IPS-18c (cell line): ENCODE data around the gene SMIM38.

Source experiments
- H3K4me3 ChIP-seq: 2 replicates; pipeline ENCODE4 v1.7.0; 2013; ENCODE audit warnings: low read depth, mild to moderate bottlenecking, low read length, moderate library complexity; ENCODE audit not compliant: insufficient read depth
- H3K9me3 ChIP-seq: one replicate; pipeline ENCODE4 v1.6.1; 2013; ENCODE audit warnings: mild to moderate bottlenecking, low read length, moderate library complexity; ENCODE audit not compliant: control insufficient read depth, insufficient read depth

SMIM38 gene

DNA sequence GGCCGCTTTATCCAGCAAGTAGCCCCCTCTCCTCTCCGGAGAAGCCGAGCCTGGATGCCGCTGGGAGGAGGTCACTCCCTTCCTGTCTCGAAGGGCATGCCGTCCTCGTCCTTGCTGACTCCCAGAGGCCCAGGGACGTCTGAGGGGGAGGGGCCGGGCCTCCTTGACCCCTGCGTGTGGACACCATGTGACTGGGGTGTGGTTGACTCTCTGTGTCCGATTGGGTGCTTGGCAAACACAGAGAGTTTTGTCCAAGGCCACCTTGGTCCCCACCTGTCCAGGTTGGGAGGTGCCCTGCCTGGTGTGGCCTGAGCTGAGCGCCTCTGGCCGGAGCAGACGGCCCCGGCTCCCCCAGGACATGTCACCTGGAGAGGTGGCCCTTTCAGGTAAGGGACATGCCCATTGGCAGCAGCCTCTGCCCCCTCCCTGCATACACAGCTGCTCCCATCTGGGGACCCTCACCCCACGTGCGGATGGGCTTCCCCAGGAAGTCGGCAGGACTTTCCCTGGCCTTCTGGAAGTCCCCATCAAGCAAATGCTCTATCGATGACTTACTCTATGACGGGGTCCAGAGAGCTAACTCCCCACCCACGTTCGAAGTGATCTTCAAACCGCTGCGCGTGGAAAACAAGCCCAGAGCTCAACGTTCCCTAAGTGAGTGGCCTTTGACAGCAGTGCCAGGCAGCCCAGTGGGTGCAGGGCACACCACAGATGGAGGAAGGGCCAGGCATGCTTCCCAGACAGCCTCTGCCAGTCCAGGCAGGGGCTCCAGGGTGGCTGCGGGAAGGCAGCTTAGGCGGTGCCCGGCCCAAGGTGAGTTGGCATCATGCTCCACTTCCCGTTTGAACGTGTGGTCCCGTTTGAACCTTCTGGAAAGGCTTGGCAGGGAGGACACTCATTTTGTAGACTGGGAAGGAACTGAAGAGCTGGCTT lies at the start of gene SMIM38:
SMIM38 (plus strand) TSS at position 634 of the 933 bp plus-strand sequence. CDS start 1,912 bp downstream, outside the sequence.
- Histone ChIP-seq H3K4me3 (no peak within 1 kb of the TSS), H3K9me3 (no peaks in the 10 kb centered on the region)

DNA sequence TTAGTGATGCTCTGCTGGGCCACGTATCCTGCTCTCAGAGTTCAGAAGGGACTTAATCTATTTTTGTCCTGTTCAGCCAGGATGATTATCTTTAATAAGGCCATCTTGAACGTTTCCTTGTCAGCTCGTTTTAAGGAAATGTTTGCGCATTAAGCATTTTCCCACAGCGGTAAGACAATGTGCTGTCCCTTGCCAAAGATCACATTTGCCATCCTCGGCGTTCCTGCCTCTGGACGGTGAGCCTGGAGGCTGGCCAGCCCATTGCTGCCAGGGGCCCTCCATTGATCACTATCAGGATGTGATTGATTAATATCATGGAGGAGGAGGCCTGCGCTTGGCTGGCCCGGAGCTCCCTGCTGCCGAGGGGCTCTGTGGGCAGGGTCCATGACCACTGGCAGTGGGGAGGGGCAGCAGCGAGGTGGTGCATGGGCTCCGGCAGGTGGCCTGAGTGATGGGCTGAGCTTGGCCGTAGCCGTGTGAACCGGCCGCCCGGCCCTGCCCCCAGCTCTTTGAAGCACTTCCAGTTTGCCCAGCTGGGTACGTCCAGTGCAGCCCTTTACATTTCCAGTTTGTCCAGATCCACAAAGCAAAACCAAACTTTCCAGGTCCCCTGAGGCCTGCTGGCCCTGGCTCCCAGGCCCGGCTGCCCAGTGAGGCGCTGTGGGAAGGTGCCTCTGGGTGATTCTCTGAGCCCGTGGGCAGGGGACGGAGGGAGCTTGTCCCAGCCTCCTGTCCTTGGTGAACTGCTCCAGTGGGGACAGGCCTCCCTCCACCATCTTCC lies 49.5 kb upstream of the SMIM38 start:
- H3K4me3 ChIP-seq = no peak overlapping the region
- H3K9me3 ChIP-seq = peaks cover 2% of the 10 kb centered on the region

DNA sequence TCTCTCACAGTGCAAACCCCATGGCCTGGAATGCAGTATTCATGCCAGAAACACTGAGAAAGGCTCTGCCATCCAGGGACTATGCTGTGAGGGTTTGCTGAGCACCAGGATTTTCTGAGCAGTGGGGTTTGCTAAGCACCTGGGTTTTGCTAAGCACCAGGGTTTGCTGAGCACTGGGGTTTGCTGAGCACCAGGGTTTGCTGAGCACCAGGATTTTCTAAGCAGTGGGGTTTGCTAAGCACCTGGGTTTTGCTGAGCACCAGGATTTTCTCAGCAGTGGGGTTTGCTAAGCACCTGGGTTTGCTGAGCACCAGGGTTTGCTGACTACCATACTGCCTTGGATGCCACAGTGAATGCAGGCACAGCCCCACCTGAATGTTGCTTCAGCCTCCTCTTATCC lies 48.3 kb upstream of the SMIM38 start:
- peaks cover 2% of the 10 kb centered on the region for H3K9me3 ChIP-seq
- no peak overlapping the region for H3K4me3 ChIP-seq

DNA sequence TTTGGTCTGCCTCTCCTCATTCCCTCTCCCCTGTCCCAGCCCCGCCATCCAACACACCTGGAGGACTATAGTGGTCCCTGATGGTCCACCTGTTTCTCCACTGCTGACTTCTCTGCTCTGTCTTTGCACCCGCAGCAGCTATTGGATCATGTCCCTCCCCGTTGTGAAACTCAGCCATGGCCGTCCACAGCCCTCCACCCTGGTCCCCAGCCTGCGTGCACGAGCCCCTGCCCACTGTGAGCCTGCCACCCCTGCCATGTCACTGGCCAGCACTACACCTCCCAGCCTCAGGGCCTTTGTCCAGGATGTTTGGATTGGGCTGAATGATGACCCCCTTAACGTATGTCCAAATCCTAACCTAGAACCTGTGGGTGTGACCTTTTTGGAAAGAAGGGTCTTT lies 47.7 kb upstream of the SMIM38 start:
- no peak overlapping the region for H3K4me3 ChIP-seq

DNA sequence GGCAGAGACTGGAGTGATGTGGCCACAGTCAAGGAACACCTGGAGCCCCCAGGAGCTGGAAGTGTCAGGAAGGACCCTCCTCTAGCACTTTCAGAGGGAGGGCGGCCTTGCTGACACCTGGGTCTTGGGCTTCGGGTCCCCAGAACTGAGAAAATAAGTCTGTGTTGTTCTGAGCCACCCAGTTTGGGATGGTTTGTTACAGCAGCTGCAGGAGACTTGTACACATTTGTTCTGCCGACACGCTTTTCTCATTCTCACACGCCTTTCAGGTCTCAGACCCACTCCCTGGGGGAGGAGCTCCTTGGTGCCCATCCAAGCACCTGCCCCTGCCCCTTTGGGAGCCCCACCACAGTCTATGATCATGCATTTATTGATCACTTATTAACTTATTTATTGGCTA lies 47.2 kb upstream of the SMIM38 start:
- Histone ChIP-seq H3K4me3 (no peak overlapping the region), H3K9me3 (peaks cover 2% of the 10 kb centered on the region)

More for the DNA sequence above, 47.7 kb upstream of the SMIM38 start:
- peaks cover 2% of the 10 kb centered on the region for H3K9me3 ChIP-seq

DNA sequence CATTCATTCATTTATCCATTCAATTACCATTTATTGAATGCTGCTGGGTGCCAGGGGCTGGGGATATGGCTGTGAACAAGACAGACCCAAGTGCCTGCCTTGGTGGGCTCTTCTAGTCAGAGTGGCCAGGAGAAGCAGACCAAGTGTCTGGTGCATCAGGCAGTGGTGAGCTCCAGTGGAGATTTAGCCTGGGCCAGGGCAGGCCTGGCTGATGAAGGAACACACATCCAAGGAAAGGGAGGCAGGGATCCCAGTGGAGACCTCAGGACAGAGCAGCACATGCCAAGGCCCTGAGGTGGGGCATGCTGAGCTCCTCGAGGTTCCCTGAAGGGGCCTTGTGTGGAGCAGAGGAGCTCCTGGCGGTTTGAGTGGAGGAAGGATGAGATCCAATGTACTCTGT lies 46.6 kb upstream of the SMIM38 start:
- peaks cover 2% of the 10 kb centered on the region for H3K9me3 ChIP-seq
- no peak overlapping the region for H3K4me3 ChIP-seq

DNA sequence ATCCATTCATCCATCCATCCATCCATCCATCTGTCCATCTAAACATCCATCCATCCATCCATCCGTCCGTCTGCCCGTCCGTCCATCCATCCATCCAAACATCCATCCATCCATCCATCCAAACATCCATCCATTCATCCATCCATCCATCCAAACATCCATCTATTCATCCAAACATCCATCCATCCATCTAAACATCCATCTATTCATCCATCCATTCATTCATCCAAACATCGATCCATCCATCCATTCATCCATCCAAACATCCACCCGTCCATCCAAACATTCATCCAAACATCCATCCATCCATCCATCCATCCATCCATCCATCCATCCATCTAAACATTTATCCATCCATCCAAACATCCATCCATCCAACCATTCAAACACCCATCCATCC lies 45.3 kb upstream of the SMIM38 start:
- H3K9me3 ChIP-seq = peaks cover 2% of the 10 kb centered on the region
- H3K4me3 ChIP-seq = no peak overlapping the region

DNA sequence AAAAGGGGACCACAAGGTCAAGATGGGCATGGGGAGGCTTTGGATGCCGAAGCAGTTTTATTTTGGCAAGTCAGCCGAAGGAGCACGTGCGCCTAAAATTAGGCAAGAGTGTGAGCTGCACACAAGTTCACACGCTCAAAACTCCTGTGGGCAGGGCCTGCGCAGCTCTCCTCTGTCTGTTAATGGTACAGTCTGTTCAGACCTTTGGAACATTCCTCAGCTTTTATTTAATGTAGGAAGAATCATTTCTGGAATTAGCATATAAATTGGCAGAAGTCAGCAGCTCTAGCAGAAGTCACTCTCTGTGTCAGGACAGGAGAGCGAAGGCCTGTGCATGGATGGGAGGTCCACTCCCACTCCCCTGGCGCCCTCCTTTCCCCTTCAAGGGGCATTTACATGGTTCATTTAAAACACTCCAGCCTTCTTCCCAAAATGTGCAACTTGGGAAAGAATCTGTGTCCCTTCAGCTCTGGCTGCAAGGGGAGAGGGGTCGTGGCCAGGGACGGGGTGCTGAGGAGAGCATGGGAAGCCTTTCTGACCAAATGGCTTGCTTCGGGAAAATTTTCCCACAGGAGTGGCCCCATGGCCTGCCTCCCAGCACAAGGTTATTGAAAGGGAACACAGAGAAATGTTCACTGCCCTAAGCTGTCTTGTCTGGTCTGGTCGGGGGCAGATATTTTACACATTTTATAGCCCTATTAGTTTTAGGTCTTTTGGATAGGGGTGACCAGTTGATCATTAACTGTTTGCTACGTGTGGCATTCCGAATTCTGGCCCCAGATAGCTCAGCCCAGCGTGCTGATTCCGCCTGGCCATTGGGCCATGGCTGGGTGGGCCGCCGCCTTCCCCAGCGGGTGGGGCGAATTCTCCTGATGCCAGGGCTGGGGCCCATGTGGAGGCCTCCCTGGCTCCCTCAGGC lies 43.9 kb upstream of the SMIM38 start:
- Histone ChIP-seq H3K9me3 (peaks cover 2% of the 10 kb centered on the region), H3K4me3 (no peak overlapping the region)

DNA sequence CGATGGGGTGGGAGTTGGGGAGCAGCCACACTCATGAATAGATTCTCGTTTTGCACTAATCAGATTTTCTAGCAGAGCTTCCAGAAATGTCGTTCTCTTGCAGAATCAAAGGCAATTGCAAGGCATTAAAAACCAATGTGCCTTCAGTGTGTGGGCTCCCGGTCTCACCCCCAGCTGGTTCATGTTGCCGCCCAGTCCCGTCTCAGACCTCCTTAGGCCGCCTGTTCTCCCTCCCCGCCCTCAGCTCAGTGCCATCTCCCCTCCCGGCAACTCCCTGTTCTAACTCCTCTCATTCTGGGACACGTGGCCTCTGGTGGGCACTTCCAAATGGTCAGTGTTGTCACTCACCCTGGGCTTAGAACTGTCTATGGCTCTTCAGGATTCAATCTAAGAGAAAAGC lies 42.5 kb upstream of the SMIM38 start:
- H3K9me3 ChIP-seq = no peaks in the 10 kb centered on the region

DNA sequence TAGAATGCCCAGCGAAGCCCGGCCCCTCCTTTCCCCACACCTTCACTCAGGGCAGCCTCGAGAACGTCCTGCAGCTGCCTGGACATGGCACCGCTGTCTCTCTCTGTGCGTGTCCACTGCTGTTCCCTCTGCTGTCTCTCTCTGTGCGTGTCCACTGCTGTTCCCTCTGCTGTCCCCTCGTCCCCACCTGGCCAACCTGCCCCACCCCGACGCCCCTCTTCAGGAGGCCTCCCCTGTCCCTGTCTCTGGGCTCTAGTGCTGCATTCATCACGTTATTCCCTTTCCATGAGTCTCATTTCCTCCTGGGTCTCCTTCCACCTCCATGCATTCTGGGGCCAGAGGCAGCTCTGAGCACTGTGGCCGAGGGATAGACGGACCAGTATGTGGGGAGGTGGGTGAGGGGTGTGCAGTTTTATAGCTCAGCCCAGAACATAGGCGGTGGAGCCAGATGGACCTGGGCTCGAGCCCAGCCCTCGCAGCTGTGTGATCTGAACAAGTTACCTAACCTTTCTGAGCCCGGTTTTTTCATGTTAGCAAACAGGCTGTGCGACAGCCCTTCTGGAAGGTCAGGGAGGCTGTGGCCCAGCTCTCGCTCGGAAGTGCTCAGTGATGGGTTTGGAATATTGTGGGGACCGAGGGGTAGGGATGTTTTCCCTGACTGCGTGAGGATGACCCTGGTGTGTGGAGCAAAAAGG lies 41.9 kb upstream of the SMIM38 start:
- no peak overlapping the region for H3K4me3 ChIP-seq
- H3K9me3 ChIP-seq = no peaks in the 10 kb centered on the region

More for the DNA sequence above, 42.5 kb upstream of the SMIM38 start:
- no peak overlapping the region for H3K4me3 ChIP-seq

DNA sequence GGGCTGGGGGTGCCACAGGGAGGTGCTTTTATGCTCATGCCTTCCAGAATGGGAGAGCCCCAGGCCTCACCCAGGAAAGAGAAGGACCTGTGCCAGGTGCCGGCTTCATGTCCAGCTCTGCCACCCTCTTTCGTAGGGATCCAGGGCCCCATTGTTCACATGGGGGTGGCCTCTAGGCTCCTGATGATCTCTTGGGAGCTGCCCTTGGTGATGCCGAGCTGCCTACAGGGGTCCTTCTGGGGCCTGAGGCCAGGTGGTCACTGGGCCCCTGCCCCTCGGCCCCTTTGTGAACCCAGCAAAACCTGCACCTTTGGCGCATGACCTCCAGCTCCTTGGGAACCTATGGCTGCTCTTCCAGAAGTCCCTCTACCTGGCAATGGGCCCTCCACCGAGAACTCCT lies 41.4 kb upstream of the SMIM38 start:
- Histone ChIP-seq H3K4me3 (no peak overlapping the region), H3K9me3 (no peaks in the 10 kb centered on the region)

DNA sequence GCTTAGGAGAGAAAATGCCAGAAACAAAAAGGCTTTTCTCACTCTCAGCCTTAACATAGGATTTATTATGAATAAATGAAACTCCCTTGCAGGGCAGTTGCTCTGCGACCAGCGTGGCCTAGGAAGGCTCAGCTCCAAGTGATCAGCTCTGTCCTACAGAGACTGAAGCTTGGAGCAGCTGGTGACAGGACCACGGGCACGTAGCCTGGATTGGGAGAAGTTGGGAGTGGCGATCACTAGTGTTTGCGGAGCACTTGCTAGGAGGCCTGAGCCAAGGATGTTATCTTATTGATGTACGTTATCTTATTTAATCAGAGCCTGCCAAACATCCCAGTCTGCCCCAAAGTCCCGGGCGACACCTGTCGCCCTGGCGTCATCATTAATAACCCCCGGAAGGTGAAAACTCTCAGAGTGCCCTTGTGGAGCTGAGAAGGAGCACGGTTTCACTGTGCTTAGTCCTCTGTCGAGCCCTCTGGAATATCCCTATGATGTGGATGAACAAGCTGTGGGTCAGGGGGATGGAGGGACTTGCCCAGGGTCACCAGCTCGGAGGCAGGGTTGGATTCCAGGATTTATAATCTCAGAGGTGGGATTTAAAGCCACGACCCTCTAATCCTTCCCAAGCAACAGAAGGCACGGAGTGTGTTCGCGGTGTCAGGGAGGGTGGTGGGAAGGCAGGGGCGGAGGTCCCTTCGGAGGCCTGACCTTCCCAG lies 40.8 kb upstream of the SMIM38 start:
- H3K4me3 ChIP-seq = no peak overlapping the region
- no peaks in the 10 kb centered on the region for H3K9me3 ChIP-seq

DNA sequence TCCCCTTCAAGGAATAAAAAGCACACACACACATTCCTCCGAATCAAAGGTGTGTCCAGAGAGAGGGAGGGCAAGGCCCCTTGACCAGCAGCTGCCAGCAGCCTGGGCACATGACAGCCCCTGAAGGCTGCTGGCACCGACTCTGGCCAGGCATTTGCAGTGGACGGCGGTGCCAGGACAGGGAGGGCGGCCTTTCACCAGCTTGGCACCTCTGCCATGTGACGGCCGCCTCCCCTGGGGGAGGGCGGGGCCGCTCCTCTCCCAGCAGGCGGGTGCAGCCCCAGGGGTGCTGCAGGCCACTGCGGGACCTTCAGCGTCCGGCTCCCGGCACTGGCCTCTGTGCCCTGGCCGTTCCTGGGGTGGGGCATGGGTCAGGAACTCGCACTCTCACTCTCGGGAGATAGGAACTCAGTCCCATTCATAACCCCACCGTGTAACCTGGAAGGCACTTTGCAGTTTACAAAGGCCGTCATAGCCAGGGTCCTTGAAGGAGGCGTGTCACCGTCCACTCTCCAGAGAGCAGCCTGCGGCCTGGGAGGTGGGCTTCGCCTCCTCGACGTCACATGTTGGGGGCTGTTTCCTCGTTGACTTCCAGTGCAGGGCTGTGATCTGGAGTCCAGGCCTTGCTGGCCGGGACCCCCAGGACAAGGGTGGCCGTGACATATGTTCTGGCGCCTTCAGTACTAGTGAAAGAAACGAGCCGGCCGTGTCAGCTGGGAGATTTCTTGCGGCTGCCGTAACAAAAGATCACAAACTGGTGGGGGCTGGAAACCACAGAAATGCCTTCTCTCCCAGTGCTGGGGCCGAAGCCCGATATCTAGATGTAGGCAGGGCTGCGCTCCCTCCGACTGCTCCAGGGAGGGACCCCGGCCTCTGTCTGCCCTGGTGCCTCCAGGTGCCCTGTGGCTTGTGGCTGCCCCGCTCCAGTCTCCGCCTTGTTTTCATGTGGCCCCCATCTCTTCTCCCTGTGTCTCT lies 39.9 kb upstream of the SMIM38 start:
- Histone ChIP-seq H3K4me3 (no peak overlapping the region), H3K9me3 (no peaks in the 10 kb centered on the region)

DNA sequence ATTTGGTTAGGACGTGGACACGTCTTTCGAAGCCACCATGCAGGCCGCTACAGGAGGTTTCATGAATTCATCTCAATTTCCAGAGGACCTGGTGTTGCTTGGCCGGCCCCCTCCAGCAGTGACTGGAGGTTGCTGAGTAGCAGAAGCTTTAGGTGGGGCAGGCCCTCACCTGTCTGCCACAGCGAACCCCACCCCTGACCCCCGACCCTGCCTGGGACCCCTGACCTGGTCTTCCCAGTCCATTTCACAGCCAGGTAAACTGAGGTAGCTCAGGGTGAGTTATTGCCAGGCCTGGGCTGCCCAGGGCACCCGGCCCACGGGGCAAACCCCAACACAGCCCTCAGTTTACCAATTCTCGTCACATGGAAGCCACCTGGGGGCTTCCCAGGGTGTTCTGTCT lies 39.1 kb upstream of the SMIM38 start:
- Histone ChIP-seq H3K9me3 (no peaks in the 10 kb centered on the region), H3K4me3 (no peak overlapping the region)

DNA sequence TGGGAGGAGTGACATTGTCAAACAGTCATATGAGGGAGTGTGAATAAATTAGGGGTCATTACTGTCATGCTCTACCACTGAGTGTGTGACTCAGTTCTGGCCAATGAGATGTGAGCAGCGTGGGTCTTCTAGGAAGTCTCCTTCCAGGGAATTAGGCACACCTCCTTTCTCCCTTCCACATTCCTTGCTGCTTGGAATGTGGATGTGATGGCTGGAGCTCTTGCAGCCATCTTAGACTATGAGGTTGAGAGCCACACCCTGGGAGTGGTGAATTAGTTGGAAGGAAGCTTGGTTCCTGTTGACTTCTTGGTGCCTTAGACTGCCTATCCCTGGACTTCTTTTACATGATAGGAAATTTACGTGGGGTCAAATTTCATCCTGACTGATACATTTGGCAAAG lies 36.5 kb upstream of the SMIM38 start:
- Histone ChIP-seq H3K4me3 (no peak overlapping the region), H3K9me3 (no peaks in the 10 kb centered on the region)
